ENCODE results near the gene ECEL1.
"Not testable (repeated sequence)": the region's sequence is repeated elsewhere in the genome, so short reads cannot be mapped to it uniquely, and the experiment has no call there.

Gene ECEL1

GRCh38 chr2:232487385-232488096, at the start of gene ECEL1:
ECEL1 (minus strand) TSS chr2:232487834; CDS start chr2:232486653, 1,181 bp downstream.
- TF ChIP-seq CTCF (IDR thresholded peaks at IDR 0.05; ENCODE audit: insufficient read depth, low read length, poor library complexity, severe bottlenecking) = no peak
- no peak for DNase-seq (ENCODE audit: extremely low read depth, insufficient read length)
- H3K27me3 ChIP-seq (replicated peaks; ENCODE audit: control insufficient read depth, insufficient read depth, low read length) = no peaks in the 10 kb centered on the region; the same call in 1 of the 2 replicates
- no peaks in the 10 kb centered on the region for H3K36me3 ChIP-seq (ENCODE audit: control insufficient read depth, insufficient read depth, low read length)
- no peak within 1 kb of the TSS for H3K4me3 ChIP-seq (replicated peaks; ENCODE audit: low read depth, low read length)

- Histone ChIP-seq H3K36me3 (ENCODE audit: control insufficient read depth, insufficient read depth, low read length) (no peaks in the 10 kb centered on the region), H3K27me3 (replicated peaks; ENCODE audit: control insufficient read depth, insufficient read depth, low read length) (no peaks in the 10 kb centered on the region), H3K4me3 (replicated peaks; ENCODE audit: low read depth, low read length) (no peak overlapping the region)
- TF ChIP-seq CTCF (IDR thresholded peaks at IDR 0.05; ENCODE audit: insufficient read depth, low read length, poor library complexity, severe bottlenecking) = peak; percentile 57
- no peak for DNase-seq (ENCODE audit: extremely low read depth, insufficient read length)
Observed at GRCh38 chr2:232537079-232537478, 49.4 kb upstream of the ECEL1 start.

- DNase-seq (ENCODE audit: extremely low read depth, insufficient read length) = no peak
- no peaks in the 10 kb centered on the region for H3K36me3 ChIP-seq (ENCODE audit: control insufficient read depth, insufficient read depth, low read length)
- no peak overlapping the region for H3K4me3 ChIP-seq (replicated peaks; ENCODE audit: low read depth, low read length)
- no peak for TF ChIP-seq CTCF (IDR thresholded peaks at IDR 0.05; ENCODE audit: insufficient read depth, low read length, poor library complexity, severe bottlenecking)
- H3K27me3 ChIP-seq (replicated peaks; ENCODE audit: control insufficient read depth, insufficient read depth, low read length) = no peaks in the 10 kb centered on the region; the same call in 1 of the 2 replicates
Observed at GRCh38 chr2:232535761-232536530, 48.3 kb upstream of the ECEL1 start.

- TF ChIP-seq CTCF (IDR thresholded peaks at IDR 0.05; ENCODE audit: insufficient read depth, low read length, poor library complexity, severe bottlenecking) = no peak
- Histone ChIP-seq H3K4me3 (replicated peaks; ENCODE audit: low read depth, low read length) (no peak overlapping the region), H3K27me3 (replicated peaks; ENCODE audit: control insufficient read depth, insufficient read depth, low read length) (no peaks in the 10 kb centered on the region; the same call in 1 of the 2 replicates), H3K36me3 (ENCODE audit: control insufficient read depth, insufficient read depth, low read length) (no peaks in the 10 kb centered on the region)
- DNase-seq (ENCODE audit: extremely low read depth, insufficient read length) = no peak
Observed at GRCh38 chr2:232534940-232535651, 47.5 kb upstream of the ECEL1 start.

- Histone ChIP-seq H3K36me3 (ENCODE audit: control insufficient read depth, insufficient read depth, low read length) (no peaks in the 10 kb centered on the region), H3K27me3 (replicated peaks; ENCODE audit: control insufficient read depth, insufficient read depth, low read length) (no peaks in the 10 kb centered on the region; the same call in 1 of the 2 replicates), H3K4me3 (replicated peaks; ENCODE audit: low read depth, low read length) (no peak overlapping the region)
- no peak for TF ChIP-seq CTCF (IDR thresholded peaks at IDR 0.05; ENCODE audit: insufficient read depth, low read length, poor library complexity, severe bottlenecking)
- no peak for DNase-seq (ENCODE audit: extremely low read depth, insufficient read length)
Observed at GRCh38 chr2:232533944-232534710, 46.5 kb upstream of the ECEL1 start.

- not testable (repeated sequence) for H3K36me3 ChIP-seq (ENCODE audit: control insufficient read depth, insufficient read depth, low read length); DNase-seq (ENCODE audit: extremely low read depth, insufficient read length); H3K4me3 ChIP-seq (replicated peaks; ENCODE audit: low read depth, low read length); H3K27me3 ChIP-seq (replicated peaks; ENCODE audit: control insufficient read depth, insufficient read depth, low read length)
Observed at GRCh38 chr2:232532821-232533220, 45.2 kb upstream of the ECEL1 start.
